ENCODE results near the gene DLX3.

DLX3 gene

DNA sequence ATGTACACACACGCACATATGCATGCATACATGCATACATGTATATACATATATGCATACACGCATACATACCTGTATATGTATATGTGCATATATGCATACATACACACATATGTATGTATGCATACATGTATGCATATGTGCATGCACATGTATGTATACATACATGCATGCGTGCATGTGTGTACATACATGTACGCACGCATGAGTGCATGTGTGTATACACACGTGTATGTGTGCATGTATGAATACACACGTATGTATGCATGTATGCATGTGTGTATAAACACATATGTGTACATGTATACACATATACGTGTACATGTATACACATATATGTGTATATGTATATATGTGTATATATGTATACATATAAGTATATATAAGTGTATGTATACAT is 28.5 kb upstream of the DLX3 start:
- no peak for DNase-seq (ENCODE audit: low read depth in 2 of 2)

DNA sequence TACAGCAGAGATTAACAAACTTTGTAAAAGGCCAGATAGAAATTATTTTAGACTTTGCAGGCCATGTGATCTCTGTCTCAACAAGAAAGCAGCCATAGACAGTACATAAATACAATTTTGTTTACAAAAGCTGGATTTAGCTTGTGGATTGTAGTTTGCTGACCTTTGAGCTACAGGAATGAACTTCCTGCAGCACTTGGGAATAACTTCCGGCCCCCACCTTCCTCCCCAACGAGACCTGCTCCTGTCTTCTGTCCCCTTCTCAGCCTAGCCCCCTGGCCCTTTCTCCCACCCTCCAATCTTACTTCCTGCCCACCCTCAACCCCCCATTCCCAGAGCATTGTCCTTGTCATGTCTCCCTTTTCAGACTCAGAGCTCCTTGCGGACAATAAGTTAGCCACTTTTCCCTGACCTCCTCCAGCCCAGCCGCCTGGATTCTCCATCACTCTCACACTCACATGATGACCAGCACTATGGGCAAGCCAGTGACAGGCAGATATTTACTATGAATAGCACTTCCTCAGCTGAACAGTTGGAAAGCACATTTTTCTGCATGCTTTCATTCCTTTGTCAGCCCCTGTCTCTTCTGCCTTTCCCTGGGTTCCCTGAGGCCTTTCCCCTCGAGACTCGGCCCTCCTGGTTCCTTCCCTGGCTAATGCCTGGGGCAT is 27.6 kb upstream of the DLX3 start:
- DNase-seq (ENCODE audit: low read depth in 2 of 2), result no peak

DNA sequence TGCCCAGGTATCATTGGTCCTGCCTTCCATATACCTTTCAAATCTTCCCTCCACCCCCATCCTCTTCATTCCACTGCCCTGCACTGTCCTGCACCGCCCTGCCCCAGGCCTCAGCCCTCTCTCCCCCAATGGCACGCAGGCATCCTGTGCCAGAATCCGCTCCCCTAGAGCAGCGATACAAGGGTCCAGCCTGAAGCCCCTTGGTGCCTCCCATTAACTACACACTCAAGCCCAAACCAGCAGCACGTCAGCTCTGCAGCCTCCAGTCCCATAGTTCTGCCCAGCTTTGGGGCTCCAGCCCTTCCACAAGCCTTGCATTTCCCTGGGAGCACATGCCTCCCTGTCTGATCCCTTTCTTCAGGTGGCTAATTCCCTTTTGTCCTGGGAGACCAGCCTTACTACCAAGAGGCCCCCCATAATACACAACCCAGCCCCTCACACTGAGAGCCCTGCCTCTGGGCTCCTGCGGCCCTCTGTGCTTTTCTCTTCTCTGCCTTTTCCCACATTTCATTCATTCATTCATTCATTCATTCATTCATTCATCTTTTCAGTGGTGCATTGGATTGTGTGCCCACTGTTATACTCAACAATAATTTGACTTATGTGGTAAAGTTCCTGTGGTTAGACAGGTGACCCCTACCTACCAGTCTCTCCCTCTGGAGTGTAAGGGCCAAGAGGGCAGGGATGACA is 26.8 kb upstream of the DLX3 start:
- DNase-seq (ENCODE audit: low read depth in 2 of 2), result no peak

DNA sequence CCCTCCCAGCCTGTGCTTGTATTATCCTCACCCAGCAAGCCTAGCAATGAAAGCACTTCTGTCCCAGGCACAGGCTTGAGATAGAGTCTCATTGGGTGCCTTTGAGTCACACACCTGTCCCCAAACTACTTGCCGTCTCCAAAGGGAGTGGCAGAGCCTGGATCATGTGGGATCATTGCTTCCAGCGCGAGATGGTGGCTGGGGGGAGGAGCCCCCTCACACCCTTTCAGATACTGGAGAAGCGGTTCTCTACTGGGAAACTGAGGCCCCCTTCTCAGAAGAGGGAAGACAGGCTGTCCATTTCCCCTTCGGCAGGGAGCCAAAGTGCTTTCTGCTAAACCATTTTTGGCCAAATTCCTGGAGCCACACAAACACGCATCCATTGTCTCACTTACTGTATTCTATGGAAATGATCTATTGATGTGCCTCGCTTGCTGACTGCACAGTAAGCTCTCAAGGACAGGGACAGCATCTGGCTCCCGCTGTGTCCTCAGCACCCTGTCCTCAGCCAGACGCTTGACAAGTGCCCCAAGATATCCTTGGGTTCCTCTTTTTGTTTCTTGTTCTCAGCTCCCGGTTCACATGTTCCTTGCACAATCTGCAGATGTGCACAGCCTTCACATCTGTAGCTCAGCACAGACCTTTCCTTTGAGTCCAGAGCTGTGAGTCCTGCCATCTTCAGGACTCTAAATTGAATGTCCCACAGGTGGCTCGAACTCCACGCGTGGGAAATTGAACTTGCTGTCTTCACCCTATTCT is 26.0 kb upstream of the DLX3 start:
- DNase-seq (ENCODE audit: low read depth in 2 of 2), result no peak

DNA sequence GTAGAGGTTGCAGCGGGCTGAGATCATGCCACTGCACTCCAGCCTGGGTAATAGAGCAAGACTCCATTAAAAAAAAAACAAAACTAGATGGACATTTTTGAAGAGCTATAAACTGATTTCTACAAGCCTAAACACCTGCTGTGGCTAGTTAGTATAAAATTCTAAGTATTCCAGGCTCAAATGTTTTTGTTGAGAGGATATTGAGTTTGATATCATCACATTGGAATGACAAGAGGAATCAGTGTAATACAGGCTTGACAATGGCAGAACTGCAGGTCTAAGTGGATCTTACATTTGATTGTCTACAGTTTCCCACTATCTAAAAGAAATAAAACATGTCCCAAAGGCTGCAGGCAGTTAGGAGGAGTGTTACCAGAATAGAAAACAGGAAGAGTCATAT is 23.9 kb upstream of the DLX3 start:
- no peak for DNase-seq (ENCODE audit: low read depth in 2 of 2)

DNA sequence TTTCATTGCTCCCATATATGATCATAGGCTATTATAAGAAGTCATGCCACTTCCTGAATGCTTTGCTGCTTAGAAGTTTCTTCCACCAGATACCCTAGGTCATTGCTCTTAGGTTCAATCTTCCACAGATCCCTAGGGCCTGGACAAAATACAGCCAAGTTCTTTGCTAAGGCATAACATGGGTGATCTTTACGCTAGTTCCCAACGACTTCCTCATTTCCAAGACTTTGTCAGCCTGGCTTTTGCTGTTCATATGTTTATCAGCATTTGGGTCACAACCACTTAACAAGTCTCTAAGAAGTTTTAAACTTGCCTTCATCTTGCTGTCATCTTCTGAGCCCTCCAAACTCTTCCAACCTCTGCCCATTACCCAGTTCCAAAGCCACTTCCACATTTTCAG is 20.1 kb upstream of the DLX3 start:
- no peak for DNase-seq (ENCODE audit: low read depth in 2 of 2)

DNA sequence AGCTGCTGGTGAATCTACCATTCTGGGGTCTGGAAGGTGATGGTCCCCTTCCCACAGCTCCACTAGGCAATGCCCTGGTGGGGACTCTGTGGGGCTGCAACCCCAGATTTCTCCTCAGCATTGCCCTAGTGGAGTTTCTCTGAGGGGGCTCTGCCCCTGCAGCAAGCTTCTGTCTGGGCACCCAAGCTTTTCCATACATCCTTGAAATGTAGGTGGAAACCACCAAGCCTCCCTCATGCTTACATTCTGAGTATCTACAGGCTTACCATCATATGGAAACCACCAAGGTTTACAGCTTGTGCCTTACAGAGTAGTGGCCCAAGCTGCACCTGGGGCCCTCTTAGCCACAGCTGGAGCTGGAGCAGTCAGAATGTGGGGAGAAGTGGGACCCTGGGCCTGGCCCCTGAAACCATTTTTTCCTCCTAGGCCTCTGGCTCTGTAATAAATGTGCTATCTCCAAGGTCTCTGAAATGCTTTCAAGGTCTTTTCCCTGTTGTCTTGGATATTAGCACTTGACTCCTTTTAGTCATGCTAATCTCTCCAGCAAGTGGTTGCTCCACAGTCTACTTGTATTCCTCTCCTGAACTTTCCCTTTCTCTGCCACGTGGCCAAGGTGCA is 19.6 kb upstream of the DLX3 start:
- DNase-seq (ENCODE audit: low read depth in 2 of 2), result no peak

DNA sequence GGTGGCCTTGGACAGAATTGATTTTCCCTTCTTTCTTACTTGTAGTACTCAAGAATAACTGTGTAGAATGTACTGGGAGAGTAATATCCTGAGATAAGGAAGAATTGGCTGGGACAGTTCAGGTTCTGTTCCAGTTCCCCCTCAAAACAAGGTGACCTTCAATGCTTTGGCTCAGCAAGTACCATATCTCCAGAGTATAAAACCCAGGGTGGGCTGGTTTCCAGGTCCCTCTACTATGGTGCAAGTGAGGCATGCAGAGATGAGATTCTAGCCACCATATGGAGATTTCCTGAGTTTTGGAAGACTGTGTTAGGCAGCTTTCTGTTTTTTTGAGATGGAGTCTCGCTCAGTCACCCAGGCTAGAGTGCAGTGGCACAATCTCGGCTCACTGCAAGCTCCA is 18.1 kb upstream of the DLX3 start:
- DNase-seq (ENCODE audit: low read depth in 2 of 2), result no peak

DNA sequence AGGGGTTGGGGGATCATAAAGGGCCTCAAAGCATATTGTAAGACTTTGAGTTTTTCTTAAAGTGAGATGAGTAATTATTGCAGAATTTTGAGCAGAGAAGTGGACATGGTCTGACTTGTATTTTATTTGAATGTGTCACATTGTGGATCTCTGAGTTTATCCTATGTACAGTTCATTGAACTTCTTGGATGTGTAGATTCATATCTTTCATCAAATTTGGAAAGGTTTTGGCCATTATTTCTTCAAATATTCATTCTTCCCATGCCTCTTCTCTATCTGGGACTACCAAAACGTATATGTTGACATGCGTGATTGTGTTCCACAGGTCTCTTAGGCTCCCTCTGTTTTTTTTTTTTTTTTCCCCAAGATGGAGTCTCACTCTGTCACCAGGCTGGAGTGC is 14.3 kb upstream of the DLX3 start:
- DNase-seq (ENCODE audit: low read depth in 2 of 2), result no peak

DNA sequence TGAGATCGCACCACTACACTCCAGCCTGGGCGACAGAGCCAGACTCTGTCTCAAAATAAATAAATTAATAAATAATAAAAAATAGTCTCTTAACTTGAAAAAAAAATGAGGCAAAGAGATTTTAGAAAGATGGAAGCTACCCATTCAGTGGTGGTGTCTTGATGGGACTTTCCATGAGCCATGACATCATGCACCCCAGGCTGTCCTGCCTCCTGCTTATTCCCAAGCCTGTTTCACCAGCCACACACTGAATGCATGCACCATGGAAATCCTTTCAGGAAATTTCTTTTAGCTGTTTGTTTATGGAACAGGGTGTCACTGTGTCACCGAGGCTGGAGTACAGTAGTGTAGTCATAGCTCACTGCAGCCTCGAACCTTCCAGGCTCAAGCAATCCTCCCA is 8.9 kb upstream of the DLX3 start:
- DNase-seq (ENCODE audit: low read depth in 2 of 2), result no peak

DNA sequence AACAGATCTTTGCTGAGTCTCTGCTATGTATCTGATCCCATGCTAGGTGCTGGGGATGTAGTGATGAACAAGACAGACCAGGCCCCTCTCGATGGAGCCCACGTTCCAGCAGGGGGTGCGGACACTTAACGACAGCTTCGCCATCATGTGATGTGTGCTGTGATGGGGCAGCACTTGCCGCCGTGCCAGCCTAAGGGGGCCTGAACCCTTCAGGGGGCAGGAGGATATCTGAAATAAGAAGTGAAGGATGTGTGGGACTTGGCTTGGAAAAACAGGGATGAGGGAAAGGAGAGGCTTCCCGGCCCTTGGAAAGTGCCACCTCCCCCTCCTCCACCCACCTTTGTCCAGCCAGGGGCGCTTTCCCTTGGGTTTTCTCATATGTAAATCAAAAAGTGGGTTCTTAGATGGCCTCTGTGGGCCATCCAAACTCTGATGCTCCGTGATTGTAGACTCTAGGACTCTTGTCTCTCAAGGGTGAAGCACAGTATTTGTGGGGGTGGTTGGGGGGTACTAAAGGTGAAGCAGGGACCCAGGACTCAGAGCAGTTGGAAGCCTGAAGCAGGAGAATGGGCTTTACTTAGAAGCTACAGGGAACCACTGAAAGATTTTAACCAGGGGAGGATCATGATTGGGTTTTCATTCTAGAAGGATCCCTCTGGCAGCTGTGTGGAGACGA is 4.0 kb upstream of the DLX3 start:
- DNase-seq (ENCODE audit: low read depth in 2 of 2), result no peak

DNA sequence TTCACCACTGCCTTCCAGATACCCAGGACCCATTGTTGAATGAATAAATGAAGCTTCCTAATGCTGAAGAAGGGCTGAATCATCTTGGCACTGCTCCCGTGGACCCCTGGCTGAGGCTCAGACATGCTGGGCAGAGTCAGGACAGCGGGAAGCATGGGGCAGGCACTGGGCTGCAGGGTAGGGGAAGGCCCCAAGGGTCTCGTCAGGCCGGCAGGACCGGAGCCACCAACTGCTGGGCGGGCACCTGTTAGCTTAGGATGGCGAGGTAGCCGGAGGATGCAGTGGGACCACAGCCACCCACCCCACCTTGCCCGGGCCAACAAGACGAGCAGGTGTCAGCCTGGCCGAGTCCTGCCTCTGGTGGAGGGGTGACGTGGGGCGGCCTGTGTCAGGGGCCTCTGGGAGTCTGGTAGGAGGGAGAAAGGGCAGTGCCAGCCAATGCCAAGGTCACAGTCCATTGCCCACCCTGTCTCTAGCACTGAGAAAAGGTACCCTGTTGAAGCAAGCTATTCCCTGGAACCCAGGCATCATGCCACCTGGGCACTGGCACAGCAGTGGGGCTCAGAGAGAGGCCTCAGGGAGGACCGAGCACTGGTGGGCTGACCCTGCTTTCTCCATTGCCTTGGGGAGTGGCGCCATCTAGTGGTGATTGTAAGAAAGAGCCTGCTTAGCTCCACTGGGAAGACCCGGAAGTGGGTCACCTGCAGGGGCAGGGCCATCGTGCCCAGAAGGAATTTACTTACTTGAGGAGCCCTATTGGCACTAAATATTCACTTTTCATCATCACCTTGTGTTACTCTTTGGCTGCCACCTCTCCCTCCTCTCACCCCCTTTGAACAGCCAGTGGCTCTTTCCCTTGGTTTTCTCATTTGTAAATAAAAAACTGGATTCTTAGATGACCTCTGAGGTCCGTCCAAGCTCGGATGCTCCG is 3.0 kb upstream of the DLX3 start:
- peak; percentile 78 to 80 for DNase-seq (ENCODE audit: low read depth in 2 of 2)

DNA sequence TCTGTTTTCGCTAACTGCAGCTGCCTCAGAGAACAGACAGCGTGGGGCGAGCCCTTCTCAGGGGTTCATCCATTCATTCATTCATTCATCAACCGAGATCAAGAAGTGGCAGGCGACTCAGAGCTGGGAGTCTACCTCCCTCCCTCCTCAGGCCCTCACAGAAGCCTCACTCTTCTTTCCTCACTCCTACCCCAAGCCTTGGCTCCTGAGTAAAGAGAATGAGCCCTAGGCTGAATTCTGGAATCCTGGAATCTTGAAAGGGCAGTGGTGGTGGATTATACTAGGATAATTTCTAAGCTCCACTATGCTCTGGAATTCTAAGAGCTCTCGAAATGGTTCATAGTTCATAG is 2.3 kb upstream of the DLX3 start:
- no peak for DNase-seq (ENCODE audit: low read depth in 2 of 2)

DNA sequence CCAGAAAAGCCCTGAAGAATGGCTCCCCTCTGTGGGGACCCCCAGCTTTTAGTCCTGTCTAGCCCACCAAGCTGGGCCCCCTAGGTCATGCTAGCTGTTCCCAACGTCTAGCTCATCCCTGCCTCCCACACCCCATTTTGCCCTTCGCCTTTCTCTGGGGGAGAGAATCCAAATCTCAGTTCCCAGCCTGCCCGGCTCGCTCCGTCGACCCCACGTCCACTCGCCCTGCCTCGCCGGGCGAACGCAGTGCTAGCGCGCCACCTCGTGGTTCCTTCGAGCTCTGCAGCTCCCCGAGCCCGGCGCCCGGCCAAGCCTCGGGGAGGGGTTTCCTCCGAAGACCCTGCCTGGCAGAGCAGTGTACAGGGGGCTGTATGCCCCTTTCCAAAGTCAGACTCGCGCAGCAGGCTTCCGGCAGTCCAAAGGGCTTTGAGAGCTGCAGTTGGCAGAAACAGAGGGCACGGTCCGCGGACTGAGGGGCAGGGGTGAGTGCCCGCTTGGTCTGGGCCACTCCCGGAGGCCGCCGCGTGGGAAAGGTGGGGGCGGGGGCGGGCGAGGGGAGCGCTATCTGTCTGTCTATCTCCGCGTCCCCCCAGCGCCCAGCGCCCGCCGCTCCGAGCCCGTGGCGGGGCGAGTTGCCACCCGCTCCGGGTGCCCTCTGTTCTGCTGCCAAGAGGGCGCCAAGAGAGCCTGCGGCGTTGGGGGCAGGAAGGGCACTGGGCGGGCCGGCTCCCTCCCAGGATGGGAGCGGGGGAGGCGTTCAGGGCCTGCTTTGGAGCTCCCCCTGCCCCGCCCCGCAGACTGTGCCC is 1.7 kb upstream of the DLX3 start:
- peak; percentile 62 to 64 for DNase-seq (ENCODE audit: low read depth in 2 of 2)

DNA sequence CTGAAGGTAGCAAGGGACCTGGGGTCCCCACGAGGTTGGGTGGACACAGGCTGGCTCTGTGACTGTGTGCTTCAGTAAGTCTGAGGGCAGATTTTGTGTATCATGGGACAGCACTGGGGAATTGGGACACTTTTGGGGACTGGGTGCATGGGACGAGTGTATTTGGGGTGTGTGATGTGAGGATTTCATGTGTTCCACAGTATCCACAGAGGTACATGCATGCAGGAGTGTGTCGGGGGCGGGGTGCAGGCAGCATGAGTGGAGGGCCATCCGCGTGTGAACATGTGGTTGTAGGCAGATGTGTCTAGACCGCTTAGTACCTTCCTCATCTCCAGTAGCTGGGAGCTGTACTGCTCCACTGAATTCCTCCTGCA is 1.1 kb upstream of the DLX3 start:
- DNase-seq (ENCODE audit: low read depth in 2 of 2), result no peak

DNA sequence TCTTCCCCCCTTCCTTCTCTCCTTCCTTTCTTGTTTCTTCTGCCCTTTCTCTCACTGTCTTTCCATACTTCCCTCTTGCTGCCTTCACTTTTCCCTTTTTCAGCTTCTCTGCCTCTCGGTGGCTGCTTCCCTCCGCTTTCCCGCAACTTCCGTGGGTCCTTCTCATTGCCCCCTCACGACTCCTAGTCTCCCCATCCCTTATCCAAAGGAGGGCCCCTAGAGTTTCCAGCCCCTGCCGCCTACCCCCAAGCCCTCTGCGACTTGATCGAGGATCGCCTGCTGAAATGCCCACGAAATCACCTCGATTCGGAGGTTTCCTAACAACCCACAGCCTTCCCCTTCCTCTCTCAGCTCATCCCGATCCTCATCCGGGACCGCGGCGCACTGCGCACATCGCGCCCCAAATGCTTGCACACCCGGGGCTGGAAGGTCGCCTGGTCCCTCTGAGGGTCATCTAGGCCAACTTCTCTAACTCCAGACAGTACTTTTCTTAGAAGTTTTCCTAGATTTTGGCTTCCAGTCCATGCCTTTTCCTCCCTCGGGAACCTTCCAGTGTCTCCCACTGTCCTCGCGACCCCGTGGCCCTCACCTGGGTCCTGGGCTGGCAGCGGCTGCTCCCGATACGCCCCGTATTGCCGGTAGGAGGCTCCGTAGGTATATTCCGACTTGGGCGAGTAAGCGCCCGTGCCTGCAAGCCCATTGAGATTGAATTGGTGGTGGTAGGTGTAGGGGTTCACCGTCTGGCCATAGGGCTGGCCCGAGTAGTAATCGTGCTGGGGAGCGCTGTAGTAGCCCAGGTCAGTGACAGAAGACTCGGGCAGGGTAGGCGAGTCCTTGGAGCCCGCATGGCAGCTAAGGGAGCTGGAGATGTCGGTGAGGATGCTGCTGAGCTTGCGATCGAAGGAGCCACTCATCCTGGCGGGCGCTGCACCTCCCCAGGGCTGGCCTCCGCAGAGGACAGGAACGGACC is 654 bp downstream of the DLX3 start:
- DNase-seq (ENCODE audit: low read depth in 2 of 2), result no peak

DNA sequence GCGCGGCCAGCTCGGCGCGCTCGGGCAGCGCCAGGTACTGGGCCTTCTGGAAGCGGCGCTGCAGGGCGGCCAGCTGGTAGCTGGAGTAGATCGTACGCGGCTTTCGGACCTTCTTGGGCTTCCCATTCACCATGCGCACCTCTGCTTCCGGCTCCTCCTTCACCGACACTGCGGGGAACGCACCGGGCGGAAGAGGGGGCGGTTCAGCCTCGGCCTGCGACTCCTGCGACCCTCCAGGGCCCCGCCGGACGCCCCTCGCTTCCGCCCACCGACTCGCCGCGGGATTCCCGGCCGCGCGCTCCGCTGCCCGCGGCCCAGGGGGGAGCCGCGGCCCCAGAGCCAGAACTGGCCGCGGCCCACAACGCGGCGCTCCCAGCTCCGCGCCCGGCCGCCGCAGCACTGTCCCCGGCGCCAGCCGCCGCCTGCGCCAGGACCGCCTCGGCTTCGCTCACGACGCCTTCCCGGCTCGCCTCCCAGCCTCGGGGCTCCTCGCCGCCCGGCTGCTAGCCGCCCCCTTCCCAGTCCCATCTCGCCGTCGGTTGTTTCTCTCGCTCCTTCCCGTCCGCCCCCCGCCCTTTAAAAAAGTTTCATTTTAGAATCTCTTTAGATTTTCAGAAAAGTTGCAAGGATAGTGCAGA is 1.5 kb downstream of the DLX3 start:
- DNase-seq (ENCODE audit: low read depth in 2 of 2), result no peak

DNA sequence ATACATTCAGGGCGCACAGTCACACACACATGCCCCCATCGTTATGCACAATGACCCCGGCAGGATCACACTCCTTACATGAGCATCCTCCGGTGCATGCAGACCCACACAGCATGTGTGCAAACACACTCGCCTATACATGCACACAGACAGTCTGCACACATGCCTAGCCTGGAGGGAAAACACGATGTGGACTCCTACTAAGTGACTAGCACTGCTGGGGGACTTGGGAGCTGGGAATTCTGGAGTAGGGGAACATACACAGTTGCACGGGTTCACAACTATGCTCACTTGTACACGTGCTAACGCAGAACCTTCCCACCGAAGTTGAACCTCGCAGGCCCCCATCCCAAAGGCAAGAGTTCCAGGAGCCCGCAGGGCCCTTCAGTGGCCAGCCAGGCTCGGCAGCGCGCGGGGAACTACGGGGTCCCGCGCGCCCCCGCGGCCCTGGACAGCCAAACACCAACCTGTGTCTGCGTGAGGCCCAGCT is 2.0 kb downstream of the DLX3 start:
- no peak for DNase-seq (ENCODE audit: low read depth in 2 of 2)
